ENCODE data around the gene CFL1. TPM values are rescaled to one million over a fixed set of nuclear protein-coding genes. Genes with fewer than 3 reads are reported as not detected.
A peak's percentile ranks its signal among the peaks of the same experiment; 100 is the strongest.

Gene CFL1
- total RNA-seq, 1 donor from 2014 or later = 947 TPM

DNA sequence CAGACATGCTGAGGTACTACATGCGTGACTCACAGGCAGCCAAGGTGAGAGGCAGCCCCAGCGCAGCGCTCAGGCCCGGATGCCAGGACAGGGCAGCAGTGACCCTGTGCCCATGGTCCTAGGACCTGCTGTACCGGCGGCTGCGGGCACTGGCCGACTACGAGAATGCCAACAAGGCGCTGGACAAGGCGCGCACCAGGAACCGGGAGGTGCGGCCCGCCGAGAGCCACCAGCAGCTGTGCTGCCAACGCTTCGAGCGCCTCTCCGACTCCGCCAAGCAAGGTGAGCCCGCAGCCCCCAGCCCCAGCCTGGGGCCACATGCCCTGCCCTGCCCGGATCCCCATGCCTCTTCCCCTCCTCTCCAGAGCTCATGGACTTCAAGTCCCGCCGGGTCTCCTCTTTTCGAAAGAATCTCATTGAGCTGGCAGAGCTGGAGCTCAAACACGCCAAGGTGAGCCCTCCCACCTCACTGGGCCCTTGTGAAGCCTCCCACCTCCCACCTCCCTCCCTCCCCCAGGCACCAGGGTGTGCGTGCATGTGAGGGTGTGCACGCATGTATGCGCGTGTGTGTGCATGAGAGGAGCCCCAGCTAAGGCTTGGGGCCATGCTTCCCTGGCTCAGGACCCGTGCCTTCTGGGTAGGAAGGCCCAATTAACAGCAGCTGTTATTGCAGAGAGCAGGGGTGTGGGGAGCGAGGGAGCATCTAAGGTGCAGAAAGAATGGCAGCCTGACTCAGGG is 5.3 kb downstream of the CFL1 start:
- TF ChIP-seq, protein P1, sequence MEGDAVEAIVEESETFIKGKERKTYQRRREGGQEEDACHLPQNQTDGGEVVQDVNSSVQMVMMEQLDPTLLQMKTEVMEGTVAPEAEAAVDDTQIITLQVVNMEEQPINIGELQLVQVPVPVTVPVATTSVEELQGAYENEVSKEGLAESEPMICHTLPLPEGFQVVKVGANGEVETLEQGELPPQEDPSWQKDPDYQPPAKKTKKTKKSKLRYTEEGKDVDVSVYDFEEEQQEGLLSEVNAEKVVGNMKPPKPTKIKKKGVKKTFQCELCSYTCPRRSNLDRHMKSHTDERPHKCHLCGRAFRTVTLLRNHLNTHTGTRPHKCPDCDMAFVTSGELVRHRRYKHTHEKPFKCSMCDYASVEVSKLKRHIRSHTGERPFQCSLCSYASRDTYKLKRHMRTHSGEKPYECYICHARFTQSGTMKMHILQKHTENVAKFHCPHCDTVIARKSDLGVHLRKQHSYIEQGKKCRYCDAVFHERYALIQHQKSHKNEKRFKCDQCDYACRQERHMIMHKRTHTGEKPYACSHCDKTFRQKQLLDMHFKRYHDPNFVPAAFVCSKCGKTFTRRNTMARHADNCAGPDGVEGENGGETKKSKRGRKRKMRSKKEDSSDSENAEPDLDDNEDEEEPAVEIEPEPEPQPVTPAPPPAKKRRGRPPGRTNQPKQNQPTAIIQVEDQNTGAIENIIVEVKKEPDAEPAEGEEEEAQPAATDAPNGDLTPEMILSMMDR (conservative IDR thresholded peaks at IDR 0.05) = no peak
- Mint-ChIP-seq H3K4me1 (ENCODE audit: unreplicated experiment) (peaks cover 20% of the 10 kb centered on the region), H3K4me3 (no peak overlapping the region), H3K36me3 (peaks cover 38% of the 10 kb centered on the region), H3K9me3 (no peaks in the 10 kb centered on the region), H3K27ac (peak overlapping the region; percentile 86), H3K27me3 (peaks cover 6% of the 10 kb centered on the region)
- DNase-seq (ENCODE audit: extremely low spot score, unreplicated experiment) = no peak

DNA sequence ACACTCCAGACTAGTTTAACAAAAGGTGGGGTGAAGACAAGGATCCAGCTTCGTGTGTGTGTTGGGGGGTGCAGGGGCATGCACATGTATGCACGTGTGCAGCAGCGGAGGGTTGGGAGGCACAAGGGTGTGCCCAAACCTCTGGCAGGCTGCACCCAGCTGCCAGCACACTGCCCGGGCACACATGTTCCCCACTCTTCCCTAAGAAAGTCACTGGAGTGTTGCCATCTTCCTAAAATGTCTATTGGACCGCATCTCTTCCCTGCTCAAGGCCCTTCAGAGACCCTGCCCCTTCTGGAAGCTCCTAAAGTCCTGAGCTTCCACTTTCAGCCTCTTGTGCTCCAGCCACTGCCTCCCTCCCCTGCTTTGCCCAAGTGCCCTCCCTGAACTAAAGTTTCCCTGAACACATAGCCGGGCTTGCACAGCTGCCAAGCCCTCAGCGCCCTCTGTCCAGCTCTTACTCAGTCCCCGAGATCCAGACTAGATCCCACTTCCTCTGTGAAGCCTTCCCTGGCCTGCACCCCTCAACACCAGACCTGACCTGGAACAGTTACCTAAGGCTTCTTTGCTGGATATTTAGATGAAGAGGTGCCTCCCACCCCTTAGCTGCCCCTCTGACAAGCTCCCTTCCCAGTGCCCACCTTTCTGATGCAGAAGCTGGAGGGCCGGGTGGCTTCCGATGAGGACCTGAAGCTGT is 6.0 kb downstream of the CFL1 start:
- peaks cover 20% of the 10 kb centered on the region for H3K4me1 Mint-ChIP-seq (ENCODE audit: unreplicated experiment)
- peak overlapping the region; percentile 60 for H3K27ac Mint-ChIP-seq
- H3K4me3 Mint-ChIP-seq = peak overlapping the region; percentile 47
- no peaks in the 10 kb centered on the region for H3K9me3 Mint-ChIP-seq
- H3K27me3 Mint-ChIP-seq = peaks cover 6% of the 10 kb centered on the region
- peaks cover 38% of the 10 kb centered on the region for H3K36me3 Mint-ChIP-seq
- DNase-seq (ENCODE audit: extremely low spot score, unreplicated experiment) = no peak
- TF ChIP-seq, protein P1 (conservative IDR thresholded peaks at IDR 0.05) = no peak

DNA sequence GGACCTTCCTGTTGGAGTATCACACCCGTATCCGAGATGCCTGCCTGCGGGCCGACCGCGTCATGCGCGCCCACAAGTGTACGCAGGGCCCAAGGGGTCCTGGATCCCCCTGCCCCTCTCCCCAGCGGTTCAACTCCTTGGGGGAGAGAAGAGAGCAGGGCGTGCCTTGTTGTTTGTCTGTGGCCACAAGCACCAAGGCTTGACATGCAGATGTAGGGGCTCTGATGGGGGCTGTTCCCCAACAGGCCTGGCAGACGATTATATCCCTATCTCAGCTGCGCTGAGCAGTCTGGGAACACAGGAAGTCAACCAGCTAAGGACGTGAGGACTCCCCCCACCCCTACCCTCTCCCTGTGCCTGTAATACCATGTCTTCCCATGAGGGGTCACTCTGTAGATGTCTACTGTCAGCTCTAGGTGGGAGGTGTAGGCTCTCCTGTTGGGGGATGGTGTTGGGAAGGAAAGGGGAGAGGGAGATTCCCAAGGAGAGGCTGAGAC is 6.8 kb downstream of the CFL1 start:
- peaks cover 30% of the 10 kb centered on the region for H3K36me3 Mint-ChIP-seq
- no peaks in the 10 kb centered on the region for H3K9me3 Mint-ChIP-seq
- DNase-seq (ENCODE audit: extremely low spot score, unreplicated experiment) = no peak
- H3K4me3 Mint-ChIP-seq = peak overlapping the region; percentile 47
- peaks cover 6% of the 10 kb centered on the region for H3K27me3 Mint-ChIP-seq
- peaks cover 12% of the 10 kb centered on the region for H3K4me1 Mint-ChIP-seq (ENCODE audit: unreplicated experiment)
- TF ChIP-seq, protein P1 (conservative IDR thresholded peaks at IDR 0.05) = peak; percentile 71
- peak overlapping the region; percentile 60 for H3K27ac Mint-ChIP-seq

DNA sequence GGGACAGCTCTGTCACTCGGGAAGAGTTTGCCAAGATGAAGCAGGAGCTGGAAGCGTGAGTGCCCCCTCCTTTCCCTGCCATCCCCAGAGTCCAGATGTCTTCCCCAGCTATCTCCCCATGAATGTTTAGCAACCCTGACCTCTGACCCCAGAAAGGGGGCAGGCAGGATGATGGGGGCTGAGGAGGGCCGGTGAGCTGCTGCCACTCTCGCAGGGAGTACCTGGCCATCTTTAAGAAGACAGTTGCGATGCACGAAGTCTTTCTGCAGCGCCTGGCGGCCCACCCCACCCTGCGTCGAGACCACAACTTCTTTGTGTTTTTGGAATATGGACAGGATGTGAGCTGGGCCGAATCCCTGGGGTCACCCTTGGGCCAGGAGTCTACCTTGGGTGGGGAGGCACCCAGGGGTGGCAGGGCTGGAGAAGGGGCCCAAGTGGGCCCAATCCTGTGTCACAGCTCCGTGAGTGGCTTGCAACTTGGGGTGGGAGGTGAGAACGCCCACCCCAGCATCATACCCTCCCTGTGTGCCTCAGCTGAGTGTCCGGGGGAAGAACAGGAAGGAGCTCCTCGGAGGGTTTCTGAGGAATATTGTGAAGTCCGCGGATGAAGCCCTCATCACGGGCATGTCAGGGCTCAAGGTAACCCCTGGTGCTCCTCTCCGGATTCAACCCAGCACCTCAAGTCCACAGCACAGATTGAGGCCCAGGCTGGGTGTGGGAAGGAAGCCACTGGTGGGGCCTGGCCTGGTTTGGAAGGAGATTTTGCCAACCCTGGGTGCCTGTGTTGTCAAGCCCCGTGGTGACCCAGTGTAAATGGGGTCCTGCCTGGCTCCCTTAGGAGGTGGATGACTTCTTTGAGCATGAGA is 7.5 kb downstream of the CFL1 start:
- H3K36me3 Mint-ChIP-seq = peaks cover 27% of the 10 kb centered on the region
- peaks cover 10% of the 10 kb centered on the region for H3K4me1 Mint-ChIP-seq (ENCODE audit: unreplicated experiment)
- H3K9me3 Mint-ChIP-seq = no peaks in the 10 kb centered on the region
- H3K27ac Mint-ChIP-seq = peak overlapping the region; percentile 61
- H3K27me3 Mint-ChIP-seq = peaks cover 6% of the 10 kb centered on the region
- H3K4me3 Mint-ChIP-seq = no peak overlapping the region
- no peak for DNase-seq (ENCODE audit: extremely low spot score, unreplicated experiment)
- TF ChIP-seq, protein P1 (conservative IDR thresholded peaks at IDR 0.05) = no peak

DNA sequence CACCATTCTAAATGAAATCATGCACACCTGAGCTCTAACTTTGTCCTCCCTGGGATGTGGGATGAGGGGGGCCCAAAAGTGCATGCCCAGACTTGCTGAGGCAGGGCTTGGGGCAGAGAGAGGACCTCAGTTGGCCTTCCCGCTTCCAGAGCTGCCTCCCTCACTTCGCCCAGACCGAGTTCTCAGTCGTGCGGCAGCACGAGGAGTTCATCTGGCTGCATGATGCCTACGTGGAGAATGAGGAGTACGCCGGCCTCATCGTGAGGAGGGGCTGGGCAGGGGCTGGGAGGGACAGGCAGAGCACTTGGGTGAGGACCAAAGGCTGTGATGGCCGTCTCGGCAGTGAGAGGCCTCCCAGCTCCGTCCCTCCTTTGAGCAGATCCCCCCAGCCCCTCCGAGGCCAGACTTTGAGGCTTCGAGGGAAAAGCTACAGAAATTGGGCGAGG is 8.2 kb downstream of the CFL1 start:
- peaks cover 26% of the 10 kb centered on the region for H3K36me3 Mint-ChIP-seq
- H3K4me1 Mint-ChIP-seq (ENCODE audit: unreplicated experiment) = peaks cover 9% of the 10 kb centered on the region
- no peaks in the 10 kb centered on the region for H3K9me3 Mint-ChIP-seq
- H3K27me3 Mint-ChIP-seq = peaks cover 6% of the 10 kb centered on the region
- no peak overlapping the region for H3K4me3 Mint-ChIP-seq
- TF ChIP-seq, protein P1 (conservative IDR thresholded peaks at IDR 0.05) = no peak
- H3K27ac Mint-ChIP-seq = peak overlapping the region; percentile 61
- DNase-seq (ENCODE audit: extremely low spot score, unreplicated experiment) = no peak
